SU-DHL-6 (cell line): ENCODE data around the gene PAF1.

Source experiments
- CTCF ChIP-seq: fragments of 200-600 bp; sonication (generic); IDR thresholded peaks from one replicate; pipeline ENCODE4 v1.5.1; 2017; ENCODE audit warnings: antibody characterized with exemption, mild to moderate bottlenecking, low read length, moderate library complexity; ENCODE audit not compliant: insufficient read depth, poor library complexity, severe bottlenecking
- EZH2phosphoT487 ChIP-seq: fragments of 200-600 bp; sonication (generic), shearing (Covaris generic); conservative IDR thresholded peaks from 2 replicates; pipeline ENCODE4 v1.6.1; 2018; ENCODE audit warnings: mild to moderate bottlenecking, antibody characterized with exemption, low read length, moderate library complexity, mixed read lengths

DNA sequence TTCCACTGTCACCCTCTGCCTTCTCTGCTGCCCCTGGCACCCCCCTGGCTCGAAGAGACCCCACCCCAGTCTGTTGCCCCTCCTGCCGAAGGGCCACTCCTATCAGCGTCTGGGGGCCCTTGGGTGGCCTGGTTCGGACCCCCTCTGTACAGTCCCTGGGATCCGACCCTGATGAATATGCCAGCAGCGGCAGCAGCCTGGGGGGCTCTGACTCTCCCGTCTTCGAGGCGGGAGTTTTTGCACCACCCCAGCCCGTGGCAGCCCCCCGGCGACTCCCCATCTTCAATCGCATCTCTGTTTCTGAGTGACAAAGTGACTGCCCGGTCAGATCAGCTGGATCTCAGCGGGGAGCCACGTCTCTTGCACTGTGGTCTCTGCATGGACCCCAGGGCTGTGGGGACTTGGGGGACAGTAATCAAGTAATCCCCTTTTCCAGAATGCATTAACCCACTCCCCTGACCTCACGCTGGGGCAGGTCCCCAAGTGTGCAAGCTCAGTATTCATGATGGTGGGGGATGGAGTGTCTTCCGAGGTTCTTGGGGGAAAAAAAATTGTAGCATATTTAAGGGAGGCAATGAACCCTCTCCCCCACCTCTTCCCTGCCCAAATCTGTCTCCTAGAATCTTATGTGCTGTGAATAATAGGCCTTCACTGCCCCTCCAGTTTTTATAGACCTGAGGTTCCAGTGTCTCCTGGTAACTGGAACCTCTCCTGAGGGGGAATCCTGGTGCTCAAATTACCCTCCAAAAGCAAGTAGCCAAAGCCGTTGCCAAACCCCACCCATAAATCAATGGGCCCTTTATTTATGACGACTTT lies 17.7 kb upstream of the PAF1 start:
- TF ChIP-seq CTCF: no peak
- no peak for TF ChIP-seq EZH2phosphoT487
